Neural cell (in vitro differentiated cells): ENCODE data around the gene NKD1. TPM values are rescaled to one million over a fixed set of nuclear protein-coding genes. Genes with fewer than 3 reads are reported as not detected.

Experiments used
- H2AFZ ChIP-seq: fragments of 200-600, 300-800 bp; sonication (generic), shearing (Covaris generic); 2 replicates; pipeline ENCODE4 v1.6.0; 2014; ENCODE audit warnings: low read depth, mild to moderate bottlenecking, antibody characterized with exemption, low read length, moderate library complexity
- H3F3A ChIP-seq: fragments of 200-600 bp; shearing (Covaris generic); 2 replicates; pipeline ENCODE4 v1.6.1; 2016; ENCODE audit warnings: mild to moderate bottlenecking, moderate library complexity, mixed read lengths, antibody characterized with exemption, low read length; ENCODE audit not compliant: insufficient read depth, poor library complexity, severe bottlenecking
- H3K27ac ChIP-seq: fragments of 200-600, 300-800 bp; sonication (generic), shearing (Covaris generic); 2 replicates; pipeline ENCODE4 v1.5.1; 2014; ENCODE audit warnings: mild to moderate bottlenecking, low read length, moderate library complexity
- H3K27me3 ChIP-seq: fragments of 300-800, 200-600 bp; sonication (generic), shearing (Covaris generic); 2 replicates; pipeline ENCODE4 v1.6.0; 2014; ENCODE audit warnings: mild to moderate bottlenecking, low read depth, low read length, moderate library complexity; ENCODE audit not compliant: insufficient read depth
- H3K36me3 ChIP-seq: fragments of 300-800, 200-600 bp; sonication (generic), shearing (Covaris generic); 2 replicates; pipeline ENCODE4 v1.5.1; 2014; ENCODE audit warnings: mild to moderate bottlenecking, antibody characterized with exemption, low read length, moderate library complexity; ENCODE audit not compliant: insufficient read depth
- H3K4me2 ChIP-seq: fragments of 300-800, 200-600 bp; sonication (generic), shearing (Covaris generic); 2 replicates; pipeline ENCODE4 v1.6.0; 2014; ENCODE audit warnings: mild to moderate bottlenecking, low read length
- H3K4me3 ChIP-seq: fragments of 300-800, 200-600 bp; sonication (generic), shearing (Covaris generic); 2 replicates; pipeline ENCODE4 v1.5.1; 2014; ENCODE audit warnings: mild to moderate bottlenecking, low read length, moderate library complexity
- H3K79me2 ChIP-seq: fragments of 200-600 bp; shearing (Covaris generic); replicated peaks from 2 replicates; pipeline ENCODE4 v1.6.0; 2014; ENCODE audit warnings: mild to moderate bottlenecking, low read length, moderate library complexity; ENCODE audit not compliant: insufficient read depth
- H3K9ac ChIP-seq: fragments of 300-800, 200-600 bp; sonication (generic), shearing (Covaris generic); 2 replicates; pipeline ENCODE4 v1.6.1; 2016; ENCODE audit warnings: mild to moderate bottlenecking, low read length, mixed read lengths
- H3K9me2 ChIP-seq: fragments of 200-600 bp; shearing (Covaris generic); 2 replicates; pipeline ENCODE4 v1.6.1; 2016; ENCODE audit warnings: mild to moderate bottlenecking, low read length, mixed read lengths; ENCODE audit not compliant: insufficient read depth
- H3K9me3 ChIP-seq: fragments of 200-600, 300-800 bp; sonication (generic), shearing (Covaris generic); 2 replicates; pipeline ENCODE4 v1.6.1; 2016; ENCODE audit warnings: mild to moderate bottlenecking, mixed run types, low read length, moderate library complexity, mixed read lengths
- H4K20me1 ChIP-seq: fragments of 200-600 bp; shearing (Covaris generic); 2 replicates; pipeline ENCODE4 v1.6.1; 2016; ENCODE audit warnings: mild to moderate bottlenecking, mixed run types; ENCODE audit not compliant: insufficient read depth
- EP300 ChIP-seq: fragments of 450-650 bp; conservative IDR thresholded peaks from 2 replicates; pipeline ENCODE4 v1.6.1; 2014; ENCODE audit warnings: antibody characterized with exemption, mild to moderate bottlenecking, moderate library complexity; ENCODE audit not compliant: poor library complexity, severe bottlenecking
- EZH2 ChIP-seq: fragments of 200-600, 300-800 bp; shearing (Covaris generic), sonication (generic); IDR thresholded peaks from 2 replicates; pipeline ENCODE4 v1.6.1; 2014; ENCODE audit warnings: antibody characterized with exemption, low read length, borderline replicate concordance, mild to moderate bottlenecking; ENCODE audit not compliant: insufficient read depth, poor library complexity, severe bottlenecking
- MXI1 ChIP-seq: fragments of 450-650 bp; conservative IDR thresholded peaks from 2 replicates; pipeline ENCODE4 v1.6.1; 2014; ENCODE audit warnings: antibody characterized with exemption, mild to moderate bottlenecking; ENCODE audit not compliant: poor library complexity, severe bottlenecking
- POLR2AphosphoS5 ChIP-seq: IDR thresholded peaks from 2 replicates; pipeline ENCODE4 v1.6.1; 2012
- RAD21 ChIP-seq: fragments of 450-650 bp; conservative IDR thresholded peaks from 2 replicates; pipeline ENCODE4 v1.6.1; 2014; ENCODE audit warnings: antibody characterized with exemption, mild to moderate bottlenecking, moderate library complexity
- REST ChIP-seq: IDR thresholded peaks from 2 replicates; pipeline ENCODE4 v1.6.1; 2012; ENCODE audit warnings: borderline replicate concordance
- SMC3 ChIP-seq: fragments of 450-650 bp; conservative IDR thresholded peaks from 2 replicates; pipeline ENCODE4 v1.6.1; 2014; ENCODE audit warnings: antibody characterized with exemption, mild to moderate bottlenecking, moderate library complexity; ENCODE audit not compliant: poor library complexity
- TAF1 ChIP-seq: IDR thresholded peaks from 2 replicates; pipeline ENCODE4 v1.6.1; 2012; ENCODE audit warnings: low read depth
- polyA plus RNA-seq: library from polyadenylated mRNA; depleted of rRNA; stranded (reverse); fragments of >200 nt; gene quantifications from 2 replicates; pipeline ENCODE4 v1.2.3, GENCODE V29; 2014
- TF ChIP-seq, protein P1 (sequence below): fragments of 450-650 bp; IDR thresholded peaks from 2 replicates; pipeline ENCODE4 v1.5.1; 2014; ENCODE audit warnings: antibody characterized with exemption, mild to moderate bottlenecking, moderate library complexity; ENCODE audit not compliant: poor library complexity, severe bottlenecking

Gene NKD1
- polyA plus RNA-seq, 1 donor from 2014 or later = 1.1 TPM

DNA sequence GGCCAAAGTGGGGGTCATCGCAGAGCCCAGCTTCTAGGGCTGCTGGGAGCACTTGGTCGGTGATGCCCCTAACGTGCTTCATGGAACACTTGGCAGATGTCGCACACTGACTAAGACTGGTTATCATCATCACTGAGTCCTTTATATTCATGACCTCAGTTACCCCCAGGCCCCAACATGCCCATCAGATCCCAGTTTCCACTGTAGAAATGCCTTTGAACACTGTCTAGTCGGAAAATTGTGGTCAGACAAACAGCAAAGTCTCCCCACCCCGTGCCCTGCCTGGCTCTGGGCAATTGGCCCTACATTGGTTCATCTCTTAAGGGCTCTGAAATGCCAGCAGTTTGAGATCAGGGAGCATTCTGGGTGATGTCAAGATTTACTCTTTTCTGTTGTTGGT is 51.3 kb downstream of the NKD1 start:
- H3K79me2 ChIP-seq = no peaks in the 10 kb centered on the region
- H3K9me3 ChIP-seq = no peaks in the 10 kb centered on the region
- no peaks in the 10 kb centered on the region for H3K9me2 ChIP-seq
- H2AFZ ChIP-seq = no peak overlapping the region
- no peak overlapping the region for H3K9ac ChIP-seq
- no peaks in the 10 kb centered on the region for H3K36me3 ChIP-seq
- TF ChIP-seq EZH2 = no peak
- no peak for TF ChIP-seq SMC3
- TF ChIP-seq, protein P1, sequence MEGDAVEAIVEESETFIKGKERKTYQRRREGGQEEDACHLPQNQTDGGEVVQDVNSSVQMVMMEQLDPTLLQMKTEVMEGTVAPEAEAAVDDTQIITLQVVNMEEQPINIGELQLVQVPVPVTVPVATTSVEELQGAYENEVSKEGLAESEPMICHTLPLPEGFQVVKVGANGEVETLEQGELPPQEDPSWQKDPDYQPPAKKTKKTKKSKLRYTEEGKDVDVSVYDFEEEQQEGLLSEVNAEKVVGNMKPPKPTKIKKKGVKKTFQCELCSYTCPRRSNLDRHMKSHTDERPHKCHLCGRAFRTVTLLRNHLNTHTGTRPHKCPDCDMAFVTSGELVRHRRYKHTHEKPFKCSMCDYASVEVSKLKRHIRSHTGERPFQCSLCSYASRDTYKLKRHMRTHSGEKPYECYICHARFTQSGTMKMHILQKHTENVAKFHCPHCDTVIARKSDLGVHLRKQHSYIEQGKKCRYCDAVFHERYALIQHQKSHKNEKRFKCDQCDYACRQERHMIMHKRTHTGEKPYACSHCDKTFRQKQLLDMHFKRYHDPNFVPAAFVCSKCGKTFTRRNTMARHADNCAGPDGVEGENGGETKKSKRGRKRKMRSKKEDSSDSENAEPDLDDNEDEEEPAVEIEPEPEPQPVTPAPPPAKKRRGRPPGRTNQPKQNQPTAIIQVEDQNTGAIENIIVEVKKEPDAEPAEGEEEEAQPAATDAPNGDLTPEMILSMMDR = no peak
- TF ChIP-seq POLR2AphosphoS5 = no peak
- TF ChIP-seq TAF1 = no peak
- no peak for TF ChIP-seq MXI1
- H3F3A ChIP-seq = no peaks in the 10 kb centered on the region
- H3K27ac ChIP-seq = no peak overlapping the region
- H4K20me1 ChIP-seq = no peaks in the 10 kb centered on the region
- H3K4me3 ChIP-seq = no peak overlapping the region
- H3K27me3 ChIP-seq = no peaks in the 10 kb centered on the region
- no peak overlapping the region for H3K4me2 ChIP-seq

- Histone ChIP-seq H2AFZ (no peak overlapping the region), H3K79me2 (no peaks in the 10 kb centered on the region), H3K36me3 (no peaks in the 10 kb centered on the region), H3K27ac (no peak overlapping the region), H3K4me3 (no peak overlapping the region), H3F3A (no peaks in the 10 kb centered on the region), H3K9ac (no peak overlapping the region), H3K27me3 (no peaks in the 10 kb centered on the region), H3K9me3 (no peaks in the 10 kb centered on the region), H3K4me2 (no peak overlapping the region), H4K20me1 (no peaks in the 10 kb centered on the region), H3K9me2 (no peaks in the 10 kb centered on the region)
- TF ChIP-seq REST (no peak), RAD21 (no peak), SMC3 (no peak), TAF1 (no peak), POLR2AphosphoS5 (no peak), EZH2 (no peak), EP300 (no peak), MXI1 (no peak)
- TF ChIP-seq, protein P1 = no peak
These were observed 52.5 kb downstream of the NKD1 start for GRCh38 chr16:50600582-50601283.
